Globus pallidus (tissue), 1 donor: ENCODE results near the gene KLC3.
"Not testable (repeated sequence)": the region's sequence is repeated elsewhere in the genome, so short reads cannot be mapped to it uniquely, and the experiment has no call there.

ENCODE experiments used
- DNase-seq: peaks from one replicate; pipeline ENCODE4 v3.0.0-alpha.2; 2015; ENCODE audit warnings: low spot score

The KLC3 gene

DNA sequence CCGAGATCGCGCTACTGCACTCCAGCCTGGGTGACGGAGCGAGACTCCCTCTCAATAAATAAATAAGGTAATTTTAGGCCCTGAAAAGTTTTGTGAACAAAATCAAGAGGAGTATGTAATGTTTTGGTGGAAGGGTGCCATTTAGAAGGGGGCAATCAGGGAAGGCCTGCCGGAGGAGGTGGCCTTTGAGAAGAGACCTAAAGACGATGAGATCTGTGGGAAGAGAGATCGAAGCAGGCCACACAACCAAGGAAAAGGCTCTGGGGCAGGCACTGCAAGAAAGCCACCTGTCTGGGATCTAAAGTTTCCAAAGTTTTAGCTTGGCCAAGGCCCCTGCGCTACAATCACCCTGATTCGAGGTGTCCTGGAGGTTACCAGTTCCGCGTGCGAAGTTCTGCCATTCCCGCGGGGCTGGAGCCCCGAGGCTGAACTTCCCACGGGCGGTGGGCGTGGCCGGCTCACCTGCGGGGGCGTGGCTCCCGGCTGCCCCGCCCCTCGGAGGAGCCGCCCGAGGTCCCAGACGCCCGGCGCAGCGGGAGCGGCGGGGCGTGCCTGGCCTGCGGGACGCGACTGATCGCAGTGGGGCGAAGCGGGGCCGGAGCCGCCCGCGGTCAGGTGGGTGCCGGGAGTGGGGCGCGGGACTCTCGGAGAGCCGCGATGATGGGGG is at the start of gene KLC3:
Gene KLC3 (plus strand): TSS at position 519 of the 667 bp plus-strand sequence. CDS start 4,792 bp downstream, outside the sequence.
- DNase-seq, result no peak

DNA sequence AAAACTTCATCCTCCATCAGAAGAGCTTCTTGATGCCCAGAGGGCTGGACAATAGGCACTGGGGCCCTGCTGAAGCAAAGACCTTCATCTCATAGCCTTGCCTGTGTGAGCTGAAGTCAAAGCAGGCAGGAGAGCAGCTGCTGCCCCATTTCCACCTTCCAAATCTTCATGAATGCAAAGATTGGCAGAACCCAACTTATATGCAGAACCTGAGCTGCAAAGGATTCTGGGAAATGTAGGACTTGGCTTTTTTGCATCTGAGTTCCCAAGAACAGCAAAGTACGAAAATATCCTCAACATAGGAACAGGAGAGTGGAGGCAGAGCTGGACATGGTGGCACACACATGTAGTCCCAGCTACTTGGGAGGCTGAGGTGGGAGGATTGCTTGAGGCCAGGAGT is 48.7 kb upstream of the KLC3 start:
- no peak for DNase-seq

DNA sequence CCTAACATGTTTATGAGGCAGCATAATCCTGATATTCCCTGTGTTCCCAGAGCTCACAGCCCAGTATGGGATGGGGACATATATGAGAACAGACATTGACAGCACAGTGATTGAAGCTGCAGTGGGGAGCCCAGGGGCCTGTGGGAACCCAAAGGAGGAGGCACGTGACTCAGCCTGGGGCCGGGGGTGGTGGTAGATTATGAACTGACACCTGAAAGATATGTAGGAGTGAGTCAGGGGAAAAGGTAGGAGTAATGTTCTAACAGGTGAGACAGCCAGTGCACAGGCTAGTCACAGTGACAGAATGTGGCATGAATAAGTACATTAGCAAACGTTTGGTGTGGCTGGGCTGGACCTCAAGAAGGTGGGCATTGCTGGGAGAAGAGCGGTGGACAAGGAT is 46.9 kb upstream of the KLC3 start:
- DNase-seq, result no peak

DNA sequence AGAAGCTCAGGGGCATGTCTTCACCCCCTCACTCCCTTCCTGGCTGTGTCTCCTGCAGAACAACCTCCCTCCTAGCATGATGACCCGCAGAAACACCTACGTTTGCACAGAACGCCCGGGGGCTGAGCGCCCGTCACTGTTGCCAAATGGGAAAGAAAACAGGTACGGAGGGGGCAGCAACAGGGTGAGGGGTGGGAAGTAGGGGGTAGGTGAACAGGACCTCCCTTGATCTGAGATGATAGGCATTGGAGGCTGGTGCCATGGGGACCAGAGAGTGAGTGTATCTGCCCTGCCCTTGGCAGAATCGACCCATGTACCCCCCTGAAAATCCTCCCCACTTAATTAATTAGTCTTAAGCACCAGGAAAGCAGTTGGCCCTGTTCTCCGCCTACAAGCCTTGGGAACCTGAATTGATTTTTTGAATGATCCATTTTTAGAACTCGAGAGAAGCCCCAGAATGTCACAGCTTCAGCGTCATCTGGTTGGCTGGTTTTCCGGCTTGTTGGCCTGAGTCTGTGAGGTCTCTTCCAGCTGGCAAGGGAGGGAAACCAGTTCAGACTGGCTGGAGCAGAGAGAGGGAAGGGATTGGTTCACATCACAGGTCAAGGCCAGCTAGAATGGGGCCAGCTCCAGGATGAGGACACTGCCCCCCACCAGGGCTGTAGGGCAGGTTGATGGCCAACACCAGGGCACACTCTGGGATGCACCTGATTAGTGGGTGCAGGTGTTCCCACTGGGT is 46.1 kb upstream of the KLC3 start:
- DNase-seq, result peak; percentile 66

DNA sequence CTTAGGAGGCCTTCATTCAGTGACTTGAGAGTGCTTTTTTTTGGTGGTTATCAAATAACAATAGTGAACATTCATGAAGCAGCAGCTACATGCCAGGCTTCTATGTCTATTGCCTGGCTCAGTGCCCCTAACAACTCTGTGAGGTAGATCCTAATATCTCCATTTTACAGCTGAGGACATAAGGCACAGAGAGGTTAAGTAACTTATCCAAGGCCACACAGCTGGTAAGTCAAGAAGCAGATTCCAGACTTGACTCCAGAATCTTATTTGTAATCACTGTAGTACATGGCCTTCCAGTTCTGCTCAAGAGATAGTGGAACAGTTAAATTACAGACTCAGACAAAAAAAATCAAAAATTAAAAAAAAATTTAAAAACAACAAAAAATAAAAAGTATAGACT is 44.7 kb upstream of the KLC3 start:
- no peak for DNase-seq

DNA sequence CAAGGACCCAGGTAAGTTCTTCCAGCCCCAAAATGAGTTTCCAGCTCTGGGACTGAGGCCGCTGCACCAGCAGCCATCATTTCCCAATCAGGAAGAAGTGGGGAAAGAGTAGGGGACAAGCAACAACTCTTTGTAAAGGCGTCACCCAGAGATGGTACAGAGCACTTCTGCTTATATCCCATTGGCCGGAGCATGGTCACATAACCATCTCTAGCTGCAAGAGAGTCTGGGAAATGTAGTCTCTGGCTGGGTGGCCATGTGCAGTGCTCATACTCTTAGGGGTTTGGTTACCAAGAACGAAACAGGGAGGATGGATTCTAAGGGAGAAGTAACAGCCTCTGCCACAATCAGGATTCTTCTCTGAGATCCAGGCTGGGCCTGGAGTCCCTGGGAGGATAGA is 44.2 kb upstream of the KLC3 start:
- DNase-seq, result no peak

DNA sequence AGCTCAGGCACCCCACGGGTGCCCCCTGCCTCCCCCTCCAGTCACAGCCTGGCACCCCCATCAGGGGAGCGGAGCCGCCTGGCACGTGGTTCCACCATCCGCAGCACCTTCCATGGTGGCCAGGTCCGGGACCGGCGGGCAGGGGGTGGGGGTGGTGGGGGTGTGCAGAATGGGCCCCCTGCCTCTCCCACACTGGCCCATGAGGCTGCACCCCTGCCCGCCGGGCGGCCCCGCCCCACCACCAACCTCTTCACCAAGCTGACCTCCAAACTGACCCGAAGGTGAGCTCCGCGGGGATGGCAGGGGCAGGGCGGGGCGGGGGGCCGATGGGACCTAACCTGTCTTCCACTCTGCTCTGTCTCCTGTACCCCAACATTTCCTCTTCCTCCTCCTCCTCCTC is 42.9 kb upstream of the KLC3 start:
- no peak for DNase-seq

DNA sequence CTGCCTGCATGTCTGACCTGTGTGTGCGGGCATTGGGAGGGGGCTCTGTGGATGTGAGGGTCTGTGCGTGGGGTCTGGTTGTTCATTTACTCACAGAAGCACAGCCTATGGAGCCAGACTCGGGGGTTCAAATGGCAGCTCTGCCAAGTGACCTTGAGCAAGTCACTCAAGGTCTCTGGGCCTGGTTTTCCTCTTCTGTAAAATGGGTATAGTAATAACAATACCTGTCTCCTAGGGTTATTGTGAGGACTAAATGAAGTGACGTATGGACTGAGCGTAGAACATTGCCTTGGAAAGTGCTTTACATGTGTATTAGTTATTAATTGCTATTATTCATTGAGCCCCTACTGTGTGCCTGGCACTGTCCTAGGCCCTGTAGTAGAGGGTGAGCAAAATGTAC is 42.3 kb upstream of the KLC3 start:
- DNase-seq, result no peak

DNA sequence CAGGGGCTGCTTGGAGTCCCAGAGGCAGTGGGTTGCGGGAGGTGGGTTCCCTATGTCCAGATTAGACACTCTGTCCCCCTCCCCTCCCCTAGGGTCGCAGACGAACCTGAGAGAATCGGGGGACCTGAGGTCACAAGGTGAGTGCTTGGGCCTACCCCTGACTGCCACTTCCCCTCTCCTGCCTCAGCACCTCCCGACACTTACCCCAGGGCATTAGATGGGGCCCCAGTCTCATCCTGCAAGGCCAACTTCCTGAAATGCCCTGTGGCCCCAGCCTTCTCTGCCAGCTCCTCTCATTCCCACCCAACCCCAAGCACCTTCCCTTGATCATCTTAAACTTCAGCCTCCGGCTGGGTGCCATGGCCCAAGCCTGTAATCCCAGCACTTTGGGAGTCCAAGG is 40.8 kb upstream of the KLC3 start:
- DNase-seq, result no peak

DNA sequence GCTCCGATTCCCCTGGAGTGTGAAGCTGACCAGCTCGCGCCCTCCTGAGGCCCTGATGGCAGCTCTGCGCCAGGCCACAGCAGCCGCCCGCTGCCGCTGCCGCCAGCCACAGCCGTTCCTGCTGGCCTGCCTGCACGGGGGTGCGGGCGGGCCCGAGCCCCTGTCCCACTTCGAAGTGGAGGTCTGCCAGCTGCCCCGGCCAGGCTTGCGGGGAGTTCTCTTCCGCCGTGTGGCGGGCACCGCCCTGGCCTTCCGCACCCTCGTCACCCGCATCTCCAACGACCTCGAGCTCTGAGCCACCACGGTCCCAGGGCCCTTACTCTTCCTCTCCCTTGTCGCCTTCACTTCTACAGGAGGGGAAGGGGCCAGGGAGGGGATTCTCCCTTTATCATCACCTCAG is 38.1 kb upstream of the KLC3 start:
- no peak for DNase-seq

DNA sequence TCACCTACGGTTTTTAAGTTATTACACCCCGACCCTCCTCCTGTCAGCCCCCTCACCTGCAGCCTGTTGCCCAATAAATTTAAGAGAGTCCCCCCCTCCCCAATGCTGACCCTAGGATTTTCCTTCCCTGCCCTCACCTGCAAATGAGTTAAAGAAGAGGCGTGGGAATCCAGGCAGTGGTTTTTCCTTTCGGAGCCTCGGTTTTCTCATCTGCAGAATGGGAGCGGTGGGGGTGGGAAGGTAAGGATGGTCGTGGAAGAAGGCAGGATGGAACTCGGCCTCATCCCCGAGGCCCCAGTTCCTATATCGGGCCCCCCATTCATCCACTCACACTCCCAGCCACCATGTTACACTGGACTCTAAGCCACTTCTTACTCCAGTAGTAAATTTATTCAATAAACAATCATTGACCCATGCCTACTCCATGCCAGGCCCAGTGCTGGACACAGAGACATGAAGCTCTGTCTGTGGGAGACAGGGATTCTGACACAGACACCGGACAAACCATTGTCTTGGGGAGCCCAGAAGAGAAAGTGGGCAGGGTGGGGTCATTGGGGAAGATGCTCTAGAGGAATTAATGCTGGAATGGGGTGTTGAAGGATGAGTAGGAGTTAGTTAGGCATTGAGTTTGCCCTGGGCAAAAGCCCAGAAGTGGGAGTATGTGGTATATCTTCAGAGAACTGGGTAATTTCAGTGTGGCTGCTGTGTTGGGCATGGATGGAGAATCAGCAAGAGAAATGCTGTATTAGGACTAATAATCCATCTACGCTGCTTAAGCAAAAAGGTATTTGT is 37.1 kb upstream of the KLC3 start:
- DNase-seq, result no peak

DNA sequence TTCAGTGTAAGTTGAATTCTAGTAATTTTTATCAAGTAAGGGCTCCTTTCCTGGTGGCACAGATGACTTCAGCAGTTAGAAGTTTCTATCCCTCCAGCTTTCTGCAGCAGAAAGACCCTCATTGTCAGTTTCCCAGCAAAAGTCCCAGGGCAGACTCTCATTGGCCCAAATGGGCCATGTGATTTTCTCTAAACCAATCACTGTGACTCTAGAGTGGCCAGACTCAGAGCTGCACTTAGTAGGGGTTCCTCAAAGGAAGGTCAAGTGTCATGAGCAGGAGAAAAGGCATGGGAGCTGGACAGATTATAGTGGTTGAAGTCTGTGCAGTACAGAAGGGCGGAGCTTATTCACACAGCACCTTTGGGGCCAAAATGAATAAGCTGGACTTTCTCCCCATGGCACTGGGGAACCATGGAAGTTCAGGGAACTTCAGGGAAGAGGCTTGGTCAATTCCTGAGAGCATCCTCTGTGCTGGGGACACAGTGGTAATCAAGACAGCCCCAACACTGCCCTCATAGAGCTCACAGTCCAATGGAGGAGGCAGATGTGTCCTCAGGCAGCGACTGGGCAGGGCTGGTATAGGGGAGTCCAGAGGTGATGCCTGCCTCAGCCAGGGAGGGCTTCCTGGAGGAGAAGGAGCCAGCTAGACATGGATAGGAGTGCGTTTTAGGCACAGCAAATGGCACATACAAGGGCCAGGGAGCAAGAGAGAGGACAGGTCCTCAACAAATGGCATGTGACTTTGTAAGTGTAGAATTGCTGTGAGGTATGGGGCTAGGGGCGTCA is 36.2 kb upstream of the KLC3 start:
- no peak for DNase-seq

DNA sequence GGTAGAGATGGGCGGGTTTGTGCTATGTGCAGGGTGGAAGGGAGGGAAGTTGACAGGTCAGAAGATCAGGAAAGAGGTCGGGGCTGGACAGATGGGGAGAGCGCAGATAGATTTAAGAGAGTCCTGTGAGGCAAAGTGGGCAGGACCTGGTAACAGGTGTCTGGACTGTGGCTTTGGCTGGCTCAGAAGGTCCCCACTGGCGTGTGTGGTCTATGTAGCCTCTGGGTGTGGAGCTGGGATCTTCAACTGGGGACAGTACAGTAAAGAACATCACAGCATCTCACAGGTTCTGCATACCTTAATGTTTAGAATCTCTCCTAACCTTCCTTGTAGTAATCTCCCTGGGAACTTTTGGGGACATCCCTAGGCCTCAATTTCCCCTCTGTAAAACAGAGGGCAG is 35.5 kb upstream of the KLC3 start:
- no peak for DNase-seq

DNA sequence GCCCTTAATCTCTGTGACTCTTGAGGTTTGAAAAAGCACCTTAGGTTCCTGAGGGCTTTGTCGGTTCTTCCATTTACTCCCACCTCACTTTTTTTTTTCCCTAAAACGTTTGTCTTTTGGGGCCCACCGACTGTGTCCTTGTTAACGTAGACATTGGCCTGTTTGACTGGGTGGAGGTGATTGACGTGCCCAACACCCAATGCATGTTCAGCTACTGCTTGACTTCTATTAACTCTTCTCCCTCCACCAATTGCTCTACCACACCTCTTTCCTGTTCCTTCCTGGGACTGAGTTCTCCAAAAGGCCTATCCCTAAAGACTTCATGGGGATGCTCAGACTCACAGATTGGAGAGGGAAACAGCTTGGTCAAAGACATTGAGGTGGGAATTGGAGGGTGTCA is 35.1 kb upstream of the KLC3 start:
- no peak for DNase-seq

DNA sequence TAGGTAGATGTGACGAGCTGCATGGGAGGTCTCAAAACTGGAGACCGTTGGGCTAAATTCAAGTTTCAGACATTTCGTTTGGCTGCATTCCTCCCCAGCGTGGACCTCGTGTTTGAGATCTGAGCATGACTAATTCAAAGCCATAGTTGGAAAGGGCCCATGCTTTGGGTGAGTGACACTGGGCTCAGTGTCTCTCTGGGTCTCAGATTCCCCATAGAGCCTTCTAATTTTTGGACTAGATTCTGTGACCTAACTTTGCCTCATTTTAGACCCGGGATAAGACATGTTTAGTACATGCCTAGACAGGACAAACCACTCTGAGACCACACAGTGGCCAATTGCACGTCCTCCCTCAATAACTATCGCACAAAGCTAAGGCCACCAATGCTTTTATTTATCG is 34.5 kb upstream of the KLC3 start:
- DNase-seq, result no peak

DNA sequence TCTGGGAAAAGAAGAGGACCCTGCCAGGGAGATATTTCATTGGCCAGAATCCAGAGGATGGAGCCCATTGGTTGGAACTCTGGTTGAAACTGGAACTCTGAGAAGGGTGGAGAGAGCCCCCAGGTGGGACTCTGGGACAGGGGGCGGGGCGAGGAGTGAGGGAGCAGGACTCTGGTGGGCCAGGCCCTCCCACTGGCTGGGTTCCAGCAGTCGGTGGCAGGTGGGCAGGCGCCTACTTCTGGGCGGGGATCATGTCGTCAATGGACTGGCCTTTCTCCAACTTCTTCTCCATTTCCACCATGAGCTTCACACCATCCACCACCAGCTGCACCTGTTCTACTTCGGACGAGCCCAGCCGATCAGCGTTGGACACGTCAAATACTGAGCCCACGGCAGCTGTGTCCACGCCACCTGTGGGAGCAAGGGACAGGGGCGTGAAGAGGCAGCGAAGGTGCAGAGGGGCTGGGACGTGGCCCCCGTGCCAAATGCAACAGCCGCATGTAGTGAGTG is 34.0 kb upstream of the KLC3 start:
- no peak for DNase-seq

DNA sequence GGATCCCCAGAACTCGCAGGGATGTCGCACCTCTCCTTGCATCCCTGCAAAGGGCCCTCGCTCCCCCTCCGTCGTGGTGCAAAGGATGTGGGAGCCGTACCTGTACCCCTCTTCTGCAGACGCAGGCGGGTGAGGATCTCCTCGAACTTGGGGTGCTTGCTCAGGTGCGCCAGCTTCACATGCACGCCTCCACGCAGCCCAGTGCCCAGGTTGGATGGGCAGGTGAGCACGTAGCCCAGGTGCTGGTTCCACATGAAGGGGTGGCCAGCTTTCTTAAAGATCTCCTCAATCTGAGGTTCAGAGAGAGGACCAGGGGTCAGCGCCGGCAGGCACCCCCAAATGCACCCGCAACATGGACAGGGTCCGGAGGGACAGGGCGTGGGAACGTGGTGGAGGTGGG is 33.2 kb upstream of the KLC3 start:
- no peak for DNase-seq

DNA sequence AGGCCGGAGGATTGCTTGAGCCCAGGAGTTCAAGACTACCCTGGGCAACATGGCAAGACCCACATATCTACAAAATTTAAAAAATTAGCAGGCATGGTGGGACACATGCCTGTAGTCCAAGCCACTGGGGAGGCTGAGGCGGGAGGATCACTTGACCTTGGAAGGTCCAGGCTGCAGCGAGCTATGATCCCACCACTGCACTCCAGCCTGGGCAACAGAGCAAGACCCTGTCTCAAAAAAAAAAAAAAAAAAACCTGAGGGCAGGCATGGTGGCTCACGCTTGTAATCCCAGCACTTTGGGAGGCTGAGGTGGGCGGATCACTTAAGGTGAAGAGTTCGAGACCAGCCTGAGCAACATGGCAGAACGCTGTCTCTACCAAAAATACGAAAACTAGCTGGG is 31.2 kb upstream of the KLC3 start:
- not testable (repeated sequence) for DNase-seq

DNA sequence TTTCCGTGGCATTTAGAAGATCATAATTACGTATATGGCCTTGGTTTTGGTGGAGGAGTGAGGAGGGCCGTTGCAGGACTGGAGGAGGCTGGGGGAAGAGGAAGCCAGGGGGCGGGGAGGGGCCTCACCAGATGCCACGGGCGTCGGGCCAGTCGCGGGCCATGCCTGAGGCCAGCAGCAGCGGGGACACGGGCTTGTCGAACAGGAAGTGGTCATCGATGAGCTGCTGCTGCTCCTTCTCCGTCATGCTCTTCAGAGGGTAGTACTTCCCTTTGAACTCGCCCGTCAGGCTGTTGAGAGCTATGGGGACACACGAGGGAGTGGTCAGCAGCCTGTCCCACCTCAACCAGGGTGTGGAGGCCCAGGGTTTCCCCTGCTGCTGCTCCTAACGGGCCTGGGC is 28.9 kb upstream of the KLC3 start:
- DNase-seq, result no peak

DNA sequence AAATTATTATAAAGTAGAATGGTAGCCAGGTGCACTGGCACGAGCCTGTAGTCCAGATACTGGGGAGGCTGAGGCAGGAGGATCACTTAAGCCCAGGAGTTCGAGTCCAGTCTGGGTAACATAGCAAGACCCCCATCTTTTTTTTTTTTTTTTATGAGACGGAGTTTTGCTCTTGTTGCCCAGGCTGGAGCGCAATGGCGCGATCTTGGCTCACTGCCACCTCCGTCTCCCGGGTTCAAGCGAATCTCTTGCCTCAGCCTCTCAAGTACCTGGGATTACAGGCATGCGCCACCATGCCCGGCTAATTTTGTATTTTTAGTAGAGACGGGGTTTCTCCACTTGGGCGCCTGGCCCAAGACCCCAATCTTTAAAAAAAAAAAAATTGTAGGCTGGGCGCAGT is 28.3 kb upstream of the KLC3 start:
- DNase-seq, result not testable (repeated sequence)

DNA sequence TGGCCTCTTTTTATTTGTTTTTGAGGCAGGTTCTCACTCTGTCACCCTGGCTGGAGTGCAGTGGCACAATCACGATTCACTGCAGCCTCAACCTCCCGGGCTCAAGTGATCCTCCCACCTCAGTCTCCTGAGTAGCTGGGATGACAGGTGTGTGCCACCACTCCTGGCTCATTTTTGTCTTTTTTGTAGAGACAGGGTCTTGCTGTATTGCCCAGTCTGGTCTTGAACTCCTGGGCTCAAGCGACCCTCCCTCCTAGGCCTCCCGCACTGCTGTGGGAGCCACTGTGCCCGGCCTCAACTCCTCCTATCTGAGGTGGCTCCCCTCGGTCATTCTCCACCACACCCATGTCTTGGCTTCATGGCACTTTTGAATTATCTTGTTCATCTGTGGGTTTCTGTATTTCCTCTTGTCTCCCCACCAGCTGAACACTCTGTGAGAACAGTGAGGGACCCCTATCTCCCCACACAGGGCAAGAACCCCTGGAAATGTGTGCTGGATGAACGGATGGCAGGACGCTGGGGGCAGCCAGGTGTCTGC is 25.8 kb upstream of the KLC3 start:
- DNase-seq, result no peak

DNA sequence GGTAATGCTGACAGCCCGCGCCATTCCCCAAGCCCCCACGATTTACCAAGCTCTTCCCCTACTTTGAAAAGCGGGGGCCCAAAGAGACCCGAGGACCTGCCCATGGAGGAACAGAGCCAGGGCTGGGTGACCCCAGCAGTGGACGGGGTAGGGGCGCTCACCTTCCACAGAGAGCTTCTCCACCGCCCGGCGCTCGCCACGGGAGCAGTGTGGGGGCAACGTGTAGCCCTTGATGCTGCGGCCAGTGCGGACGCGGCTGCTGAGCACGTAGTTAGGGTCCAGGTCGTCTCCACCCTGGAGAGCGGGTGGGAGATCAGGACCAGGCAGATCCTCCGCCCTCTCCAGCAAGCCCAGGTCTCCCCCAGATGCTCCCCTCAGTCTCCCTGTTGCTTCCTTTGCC is 25.2 kb upstream of the KLC3 start:
- DNase-seq, result no peak
